WTC11 (cell line): ENCODE measurements around the gene ZMYND11.

Experiments
- ATF2 ChIP-seq: sonication (generic); formaldehyde crosslinking; IDR thresholded peaks from 2 replicates; pipeline ENCODE4 v1.8.1; 2022; ENCODE audit warnings: low read depth, missing genetic modification reagents, borderline replicate concordance
- CTCF ChIP-seq: fragments of 200-600 bp; IDR thresholded peaks from 2 replicates; pipeline ENCODE4 v1.8.0; 2022; ENCODE audit warnings: antibody characterized with exemption
- ESRRA ChIP-seq: sonication (generic); formaldehyde crosslinking; IDR thresholded peaks from 2 replicates; pipeline ENCODE4 v1.8.1; 2022; ENCODE audit warnings: mild to moderate bottlenecking, missing genetic modification reagents, borderline replicate concordance
- GTF2I ChIP-seq: fragments of 250-450 bp; sonication (Bioruptor Pico); conservative IDR thresholded peaks from 2 replicates; pipeline ENCODE4 v1.4.0; 2021; ENCODE audit warnings: mild to moderate bottlenecking
- HMGA2 ChIP-seq: fragments of 250-450 bp; sonication (Bioruptor Pico); IDR thresholded peaks from 2 replicates; pipeline ENCODE4 v1.4.0; 2021; ENCODE audit warnings: mild to moderate bottlenecking, moderate library complexity
- NR2C2 ChIP-seq: sonication (generic); formaldehyde crosslinking; IDR thresholded peaks from 2 replicates; pipeline ENCODE4 v1.8.0; 2022; ENCODE audit warnings: mild to moderate bottlenecking, missing genetic modification reagents
- SP1 ChIP-seq: sonication (generic); formaldehyde crosslinking; conservative IDR thresholded peaks from 2 replicates; pipeline ENCODE4 v1.8.1; 2022; ENCODE audit warnings: missing genetic modification reagents
- USF1 ChIP-seq: sonication (generic); formaldehyde crosslinking; IDR thresholded peaks from 2 replicates; pipeline ENCODE4 v1.8.0; 2022; ENCODE audit warnings: mild to moderate bottlenecking, missing genetic modification reagents
- ZBTB21 ChIP-seq: sonication (generic); formaldehyde crosslinking; IDR thresholded peaks from 2 replicates; pipeline ENCODE4 v1.8.1; 2023; ENCODE audit warnings: mild to moderate bottlenecking, missing genetic modification reagents, borderline replicate concordance
- ZNF219 ChIP-seq: sonication (generic); formaldehyde crosslinking; IDR thresholded peaks from 2 replicates; pipeline ENCODE4 v1.8.0; 2023; ENCODE audit warnings: missing genetic modification reagents, mild to moderate bottlenecking, borderline replicate concordance
- ZNF281 ChIP-seq: sonication (generic); formaldehyde crosslinking; IDR thresholded peaks from 2 replicates; pipeline ENCODE4 v1.8.0; 2023; ENCODE audit warnings: mild to moderate bottlenecking, missing genetic modification reagents
- ZNF317 ChIP-seq: sonication (generic); formaldehyde crosslinking; IDR thresholded peaks from 2 replicates; pipeline ENCODE4 v1.8.1; 2023; ENCODE audit warnings: low read depth, mild to moderate bottlenecking, moderate library complexity, missing genetic modification reagents, borderline replicate concordance
- ZNF512 ChIP-seq: sonication (generic); formaldehyde crosslinking; IDR thresholded peaks from 2 replicates; pipeline ENCODE4 v1.8.1; 2022; ENCODE audit warnings: missing genetic modification reagents, borderline replicate concordance

GRCh38 chr10:134247-135131 lies 766 bp upstream of the ZMYND11 start:
- TF ChIP-seq CTCF, result no peak
- no peak for TF ChIP-seq HMGA2 (CRISPR knock-in tag)
- no peak for TF ChIP-seq ZNF219 (CRISPR knock-in tag)
- TF ChIP-seq NR2C2 (CRISPR knock-in tag), result no peak
- TF ChIP-seq SP1 (CRISPR knock-in tag), result no peak
- TF ChIP-seq GTF2I (CRISPR knock-in tag), result no peak
- TF ChIP-seq ESRRA (CRISPR knock-in tag), result no peak
- no peak for TF ChIP-seq ZNF317 (CRISPR knock-in tag)
- no peak for TF ChIP-seq ZNF281 (CRISPR knock-in tag)
- no peak for TF ChIP-seq ZNF512
- no peak for TF ChIP-seq USF1 (CRISPR knock-in tag)
- TF ChIP-seq ATF2 (CRISPR knock-in tag), result no peak
- TF ChIP-seq ZBTB21 (CRISPR knock-in tag), result no peak
